Activated T-helper 1 cell treated with anti-CD3 and anti-CD28 coated beads, Interleukin-12 subunit alpha, Interleukin-12 subunit beta, Interleukin-2, Interleukin-4 antibody, amounts not matched to agents 30 ng/mL and 10 ng/mL and 1 ng/mL, durations not matched to agents 14 hours and 24 hours and 36 hours (primary cell): ENCODE data around the gene DNAH9. TPM values are rescaled to one million over a fixed set of nuclear protein-coding genes. Genes with fewer than 3 reads are reported as not detected.

Experiments
- DNase-seq: peaks from one replicate; pipeline ENCODE4 v3.0.0; 2021; ENCODE audit warnings: low spot score
- H3K27ac Mint-ChIP-seq: one replicate; pipeline ENCODE4 v1.8.0; 2021; ENCODE audit warnings: mild to moderate bottlenecking, mixed read lengths
- H3K27me3 Mint-ChIP-seq: one replicate; pipeline ENCODE4 v1.8.0; 2022; ENCODE audit warnings: mild to moderate bottlenecking, moderate library complexity, mixed read lengths; ENCODE audit not compliant: insufficient read depth
- H3K36me3 Mint-ChIP-seq: one replicate; pipeline ENCODE4 v1.8.0; 2021; ENCODE audit warnings: low read depth, mixed read lengths
- H3K4me1 Mint-ChIP-seq: one replicate; pipeline ENCODE4 v1.8.0; 2021; ENCODE audit warnings: low read depth, mixed read lengths
- H3K4me3 Mint-ChIP-seq: one replicate; pipeline ENCODE4 v1.8.0; 2021; ENCODE audit warnings: mild to moderate bottlenecking, moderate library complexity, mixed read lengths
- H3K9me3 Mint-ChIP-seq: one replicate; pipeline ENCODE4 v1.8.0; 2021; ENCODE audit warnings: mixed read lengths
- intact Hi-C: fragments of 100-400 bp; cut with micrococcal nuclease; formaldehyde crosslinking; loops from one replicate; pipeline ENCODE4 v1.15.1; 2024
- total RNA-seq: library from RNA; stranded (reverse); gene quantifications from 2 replicates; pipeline ENCODE4 v1.2.3, GENCODE V29; 2022

The DNAH9 gene
- total RNA-seq, 1 donor from 2014 or later: not detected

DNA sequence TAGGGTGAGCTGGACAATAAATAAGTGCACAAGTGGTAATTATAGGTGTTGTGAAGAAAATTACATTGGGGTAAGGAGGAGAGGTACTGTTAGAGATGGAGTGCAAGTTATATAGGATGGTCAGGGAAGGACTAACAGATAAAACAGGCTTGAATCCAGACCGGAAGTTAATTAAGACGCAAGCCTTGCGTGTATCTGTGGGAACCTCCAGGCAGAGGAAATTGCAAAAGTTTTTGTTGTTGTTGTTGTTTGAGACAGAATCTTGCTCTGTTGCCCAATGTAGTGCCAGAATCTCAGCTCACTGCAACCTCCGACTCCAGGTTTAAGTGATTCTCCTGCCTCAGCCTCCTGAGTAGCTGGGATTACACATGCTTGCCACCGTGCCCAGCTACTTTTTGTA lies 401.4 kb downstream of the DNAH9 start:
- Mint-ChIP-seq H3K27me3 (peaks cover 6% of the 10 kb centered on the region), H3K27ac (no peak overlapping the region), H3K4me1 (peaks cover 14% of the 10 kb centered on the region), H3K9me3 (peaks cover 5% of the 10 kb centered on the region), H3K36me3 (no peaks in the 10 kb centered on the region), H3K4me3 (no peak overlapping the region)
- intact Hi-C loops: loop anchor here (5.0 to 10.0 kb wide), 2 partner anchors 105 to 1302 kb away; partner anchors contain the start of genes ADPRM and SCO1
- DNase-seq: no peak

GRCh38 chr17:12007466-12007865 lies 409.2 kb downstream of the DNAH9 start:
- Mint-ChIP-seq H3K27me3 (peaks cover 14% of the 10 kb centered on the region), H3K4me1 (no peaks in the 10 kb centered on the region), H3K9me3 (no peaks in the 10 kb centered on the region), H3K36me3 (no peaks in the 10 kb centered on the region), H3K27ac (no peak overlapping the region), H3K4me3 (no peak overlapping the region)
- DNase-seq: no peak
- intact Hi-C loops: no loop called here
